HCT116 (cell line): ENCODE data around the gene CSNK1G2. TPM values are rescaled to one million over a fixed set of nuclear protein-coding genes. Genes with fewer than 3 reads are reported as not detected.

Source experiments
- ATAC-seq: fragments of 200-7000 bp; cut with Tn5 transposase; 2 replicates; pipeline ENCODE4 v1.9.1; 2020; ENCODE audit warnings: mild to moderate bottlenecking, moderate library complexity
- BruUV-seq: library from RNA; stranded (reverse); fragments of 400-500 nt; replicated peaks from 2 replicates; lab custom pipeline; 2021; lab: Mats Ljungman, UMichigan
- CTCF ChIA-PET: fragments of 300-600 bp; sonication (Branson Sonifier 250); formaldehyde crosslinking; loops from one replicate; lab custom pipeline; 2021; ENCODE audit warnings: antibody characterized with exemption; lab: Charles Lee
- POLR2A ChIA-PET: fragments of 300-600, 350-600 bp; sonication (Branson Sonifier 250); formaldehyde crosslinking; loops from one replicate; lab custom pipeline; 2021; ENCODE audit warnings: antibody characterized with exemption; lab: Charles Lee
- RAD21 ChIA-PET, 2 experiments: fragments of 300-600 bp; sonication (Branson Sonifier 250); formaldehyde crosslinking; loops; one replicate each; lab custom pipeline; 2023; ENCODE audit warnings: low total read pairs in 2 of 2; ENCODE audit not compliant: uncharacterized antibody in 2 of 2, unreplicated experiment in 2 of 2, low non-redundant PET in 1 of 2; lab: Charles Lee
- DNase-seq: peaks from one replicate; pipeline ENCODE4 v3.0.0-alpha.2; 2010; ENCODE audit warnings: low read depth, low spot score
- H2AFZ ChIP-seq: fragments of 200-600 bp; shearing (Covaris generic), sonication (generic); 2 replicates; pipeline ENCODE4 v1.6.1; 2017; ENCODE audit warnings: low read depth, mixed run types, mixed read lengths, antibody characterized with exemption, low read length; ENCODE audit not compliant: poor library complexity, severe bottlenecking
- H3K27ac ChIP-seq: 2 replicates; pipeline ENCODE4 v1.5.1; 2012; ENCODE audit warnings: low read depth, low read length
- H3K27me3 ChIP-seq: fragments of 200-600 bp; sonication (generic); 2 replicates; pipeline ENCODE4 v1.6.1; 2016; ENCODE audit warnings: mixed run types, low read length, mixed read lengths; ENCODE audit not compliant: insufficient read depth
- H3K36me3 ChIP-seq, 2 experiments: fragments of 200-500 bp in 1 of 2; fragments of 200-600 bp in 1 of 2; sonication (Bioruptor generic) in 1 of 2; sonication (generic) in 1 of 2; 2 replicates each; pipeline versions ENCODE4 v1.5.1 to v1.6.1; 2014 to 2016; ENCODE audit warnings: low read length in 2 of 2, inconsistent platforms in 1 of 2, mixed read lengths in 1 of 2, mixed run types in 1 of 2; ENCODE audit not compliant: insufficient read depth in 2 of 2, control insufficient read depth in 1 of 2
- H3K4me1 ChIP-seq, 2 experiments: fragments of 200-600 bp in 1 of 2; sonication (generic) in 1 of 2; 2 replicates each; pipeline versions ENCODE4 v1.5.1 to v1.6.1; 2012 to 2017; ENCODE audit warnings: low read length in 2 of 2, inconsistent platforms in 1 of 2, mild to moderate bottlenecking in 1 of 2, mixed read lengths in 1 of 2, mixed run types in 1 of 2, moderate library complexity in 1 of 2; ENCODE audit not compliant: insufficient read depth in 2 of 2, control insufficient read depth in 1 of 2
- H3K4me2 ChIP-seq: fragments of 200-600 bp; sonication (generic); 2 replicates; pipeline ENCODE4 v1.6.1; 2017; ENCODE audit warnings: mixed run types, low read length, mixed read lengths
- H3K4me3 ChIP-seq, 2 experiments: fragments of 200-600 bp in 1 of 2; sonication (generic) in 1 of 2; replicated peaks in 1 of 2; 2 replicates each; pipeline ENCODE4 v1.5.1; 2011 to 2016; ENCODE audit warnings: low read length in 2 of 2, control low read depth in 1 of 2, low read depth in 1 of 2, mild to moderate bottlenecking in 1 of 2, mixed read lengths in 1 of 2, mixed run types in 1 of 2
- H3K79me2 ChIP-seq: fragments of 200-600 bp; sonication (generic); 2 replicates; pipeline ENCODE4 v1.6.1; 2017; ENCODE audit warnings: mild to moderate bottlenecking, mixed run types, low read length, moderate library complexity, mixed read lengths; ENCODE audit not compliant: insufficient read depth
- H3K9ac ChIP-seq: fragments of 200-600 bp; sonication (generic); 2 replicates; pipeline ENCODE4 v1.6.1; 2016; ENCODE audit warnings: low read length, mixed read lengths
- H3K9me2 ChIP-seq: fragments of 200-600 bp; sonication (generic), shearing (Covaris generic); 2 replicates; pipeline ENCODE4 v1.6.1; 2017; ENCODE audit warnings: mixed run types, mild to moderate bottlenecking, moderate library complexity; ENCODE audit not compliant: insufficient read depth
- H3K9me3 ChIP-seq, 2 experiments: fragments of 200-500 bp in 1 of 2; fragments of 200-600 bp in 1 of 2; sonication (Bioruptor generic) in 1 of 2; sonication (generic) in 1 of 2; 2 replicates each; pipeline ENCODE4 v1.6.1; 2014 to 2017; ENCODE audit warnings: low read length in 2 of 2, mixed read lengths in 2 of 2, inconsistent platforms in 1 of 2, low read depth in 1 of 2, mild to moderate bottlenecking in 1 of 2, mixed run types in 1 of 2, moderate library complexity in 1 of 2; ENCODE audit not compliant: control insufficient read depth in 1 of 2, insufficient read depth in 1 of 2
- H4K20me1 ChIP-seq: fragments of 200-600 bp; sonication (generic), shearing (Covaris generic); 2 replicates; pipeline ENCODE4 v1.6.1; 2017; ENCODE audit warnings: mixed run types, mild to moderate bottlenecking, moderate library complexity; ENCODE audit not compliant: insufficient read depth
- CEBPB ChIP-seq: IDR thresholded peaks from 2 replicates; pipeline ENCODE4 v1.6.1; 2012; ENCODE audit warnings: low read depth
- ELF1 ChIP-seq: IDR thresholded peaks from 2 replicates; pipeline ENCODE4 v1.6.1; 2012; ENCODE audit warnings: low read depth, borderline replicate concordance
- EZH2 ChIP-seq: fragments of 200-600 bp; sonication (generic); IDR thresholded peaks from 2 replicates; pipeline ENCODE4 v1.6.1; 2017; ENCODE audit warnings: antibody characterized with exemption, mixed run types
- EZH2phosphoT487 ChIP-seq: fragments of 200-600 bp; IDR thresholded peaks from 2 replicates; pipeline ENCODE4 v1.6.1; 2018; ENCODE audit warnings: antibody characterized with exemption, borderline replicate concordance
- FOSL1 ChIP-seq: IDR thresholded peaks from 2 replicates; pipeline ENCODE4 v1.6.1; 2012; ENCODE audit warnings: low read depth
- JUND ChIP-seq: IDR thresholded peaks from 2 replicates; pipeline ENCODE4 v1.6.1; 2012
- POLR2A ChIP-seq: IDR thresholded peaks from 2 replicates; pipeline ENCODE4 v1.7.0; 2011; ENCODE audit warnings: borderline replicate concordance; ENCODE audit not compliant: insufficient read depth, insufficient read length; ENCODE audit errors: extremely low read depth
- POLR2AphosphoS5 ChIP-seq: IDR thresholded peaks from 2 replicates; pipeline ENCODE4 v1.6.1; 2011; ENCODE audit warnings: mild to moderate bottlenecking, low read depth, low read length, moderate library complexity
- RAD21 ChIP-seq: IDR thresholded peaks from 2 replicates; pipeline ENCODE4 v1.6.1; 2012; ENCODE audit warnings: low read depth, mild to moderate bottlenecking
- SIN3A ChIP-seq: IDR thresholded peaks from 2 replicates; pipeline ENCODE4 v1.6.1; 2012; ENCODE audit warnings: low read depth
- SP1 ChIP-seq: IDR thresholded peaks from 2 replicates; pipeline ENCODE4 v1.6.1; 2012; ENCODE audit warnings: low read depth
- SRF ChIP-seq: IDR thresholded peaks from 2 replicates; pipeline ENCODE4 v1.6.1; 2012; ENCODE audit warnings: low read depth
- TCF7L2 ChIP-seq: IDR thresholded peaks from 2 replicates; pipeline ENCODE4 v1.7.0; 2011; ENCODE audit warnings: borderline replicate concordance, inconsistent platforms; ENCODE audit not compliant: insufficient read depth, insufficient read length; ENCODE audit errors: extremely low read depth
- YY1 ChIP-seq: IDR thresholded peaks from 2 replicates; pipeline ENCODE4 v1.6.1; 2011; ENCODE audit warnings: low read length, low read depth, moderate library complexity, mild to moderate bottlenecking; ENCODE audit not compliant: insufficient replicate concordance; ENCODE audit errors: extremely low read depth
- ZNF274 ChIP-seq: fragments of 200-500 bp; sonication (Bioruptor generic); IDR thresholded peaks from 2 replicates; pipeline ENCODE4 v1.6.1; 2014; ENCODE audit warnings: mild to moderate bottlenecking, low read depth, low read length, inconsistent platforms
- intact Hi-C: fragments of 100-400 bp; cut with micrococcal nuclease; formaldehyde crosslinking; loops from 2 replicates; pipeline ENCODE4 v1.10.0; 2022
- total RNA-seq: library from RNA; stranded (reverse); gene quantifications from one replicate; pipeline ENCODE4 v1.2.1, GENCODE V29; 2021; ENCODE audit not compliant: unreplicated experiment
- TF ChIP-seq, protein P1 (sequence below), 3 experiments: fragments of 200-600 bp in 1 of 3; sonication (generic) in 1 of 3; IDR thresholded peaks in 2 of 3; conservative IDR thresholded peaks in 1 of 3; 2 replicates each; pipeline ENCODE4 v1.5.1; 2012 to 2017; ENCODE audit warnings: low read depth in 2 of 3, low read length in 2 of 3, antibody characterized with exemption in 1 of 3, borderline replicate concordance in 1 of 3, control low read depth in 1 of 3, mild to moderate bottlenecking in 1 of 3, mixed read lengths in 1 of 3, mixed run types in 1 of 3, moderate library complexity in 1 of 3; ENCODE audit not compliant: insufficient read depth in 1 of 3
- TF ChIP-seq, protein P2 (sequence below): IDR thresholded peaks from 2 replicates; pipeline ENCODE4 v1.6.1; 2012; ENCODE audit warnings: low read depth
- TF ChIP-seq, protein P3 (sequence below): IDR thresholded peaks from 2 replicates; pipeline ENCODE4 v1.6.1; 2012

Gene CSNK1G2
- total RNA-seq, 1 experiment from 2014 or later = 97.9 TPM

DNA sequence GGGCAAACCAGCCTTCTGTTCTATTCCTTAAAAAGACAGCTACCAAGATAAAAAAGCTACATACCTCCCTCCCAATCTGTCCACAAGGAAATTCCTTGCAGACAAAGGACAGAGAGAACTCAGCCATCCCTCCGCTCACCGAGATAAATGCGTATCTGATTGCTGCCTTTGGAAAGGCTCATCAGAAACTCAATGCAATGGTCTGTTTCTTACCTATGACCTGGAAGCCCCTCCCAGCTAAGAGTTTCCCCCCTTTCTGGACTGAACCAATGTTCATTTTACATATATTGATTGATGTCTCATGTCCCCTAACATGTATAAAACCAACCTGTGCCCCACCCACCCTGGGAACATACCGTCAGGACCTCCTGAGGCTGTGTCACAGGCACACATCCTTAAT is 62.9 kb downstream of the CSNK1G2 start:
- no peak for TF ChIP-seq FOSL1
- TF ChIP-seq SIN3A = no peak
- TF ChIP-seq RAD21 = no peak
- TF ChIP-seq, protein P1, sequence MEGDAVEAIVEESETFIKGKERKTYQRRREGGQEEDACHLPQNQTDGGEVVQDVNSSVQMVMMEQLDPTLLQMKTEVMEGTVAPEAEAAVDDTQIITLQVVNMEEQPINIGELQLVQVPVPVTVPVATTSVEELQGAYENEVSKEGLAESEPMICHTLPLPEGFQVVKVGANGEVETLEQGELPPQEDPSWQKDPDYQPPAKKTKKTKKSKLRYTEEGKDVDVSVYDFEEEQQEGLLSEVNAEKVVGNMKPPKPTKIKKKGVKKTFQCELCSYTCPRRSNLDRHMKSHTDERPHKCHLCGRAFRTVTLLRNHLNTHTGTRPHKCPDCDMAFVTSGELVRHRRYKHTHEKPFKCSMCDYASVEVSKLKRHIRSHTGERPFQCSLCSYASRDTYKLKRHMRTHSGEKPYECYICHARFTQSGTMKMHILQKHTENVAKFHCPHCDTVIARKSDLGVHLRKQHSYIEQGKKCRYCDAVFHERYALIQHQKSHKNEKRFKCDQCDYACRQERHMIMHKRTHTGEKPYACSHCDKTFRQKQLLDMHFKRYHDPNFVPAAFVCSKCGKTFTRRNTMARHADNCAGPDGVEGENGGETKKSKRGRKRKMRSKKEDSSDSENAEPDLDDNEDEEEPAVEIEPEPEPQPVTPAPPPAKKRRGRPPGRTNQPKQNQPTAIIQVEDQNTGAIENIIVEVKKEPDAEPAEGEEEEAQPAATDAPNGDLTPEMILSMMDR (IDR thresholded peaks at IDR 0.05 in 2 of 3, conservative IDR thresholded peaks at IDR 0.05 in 1 of 3; ENCODE audit: borderline replicate concordance in 1 of 3, insufficient read depth in 1 of 3, low read depth in 2 of 3, low read length in 2 of 3) = no peak
- TF ChIP-seq EZH2phosphoT487 = no peak
- TF ChIP-seq ELF1 = no peak
- no peak for TF ChIP-seq CEBPB
- TF ChIP-seq POLR2AphosphoS5 = no peak
- no peak for TF ChIP-seq YY1
- TF ChIP-seq SP1 = no peak
- TF ChIP-seq, protein P2, sequence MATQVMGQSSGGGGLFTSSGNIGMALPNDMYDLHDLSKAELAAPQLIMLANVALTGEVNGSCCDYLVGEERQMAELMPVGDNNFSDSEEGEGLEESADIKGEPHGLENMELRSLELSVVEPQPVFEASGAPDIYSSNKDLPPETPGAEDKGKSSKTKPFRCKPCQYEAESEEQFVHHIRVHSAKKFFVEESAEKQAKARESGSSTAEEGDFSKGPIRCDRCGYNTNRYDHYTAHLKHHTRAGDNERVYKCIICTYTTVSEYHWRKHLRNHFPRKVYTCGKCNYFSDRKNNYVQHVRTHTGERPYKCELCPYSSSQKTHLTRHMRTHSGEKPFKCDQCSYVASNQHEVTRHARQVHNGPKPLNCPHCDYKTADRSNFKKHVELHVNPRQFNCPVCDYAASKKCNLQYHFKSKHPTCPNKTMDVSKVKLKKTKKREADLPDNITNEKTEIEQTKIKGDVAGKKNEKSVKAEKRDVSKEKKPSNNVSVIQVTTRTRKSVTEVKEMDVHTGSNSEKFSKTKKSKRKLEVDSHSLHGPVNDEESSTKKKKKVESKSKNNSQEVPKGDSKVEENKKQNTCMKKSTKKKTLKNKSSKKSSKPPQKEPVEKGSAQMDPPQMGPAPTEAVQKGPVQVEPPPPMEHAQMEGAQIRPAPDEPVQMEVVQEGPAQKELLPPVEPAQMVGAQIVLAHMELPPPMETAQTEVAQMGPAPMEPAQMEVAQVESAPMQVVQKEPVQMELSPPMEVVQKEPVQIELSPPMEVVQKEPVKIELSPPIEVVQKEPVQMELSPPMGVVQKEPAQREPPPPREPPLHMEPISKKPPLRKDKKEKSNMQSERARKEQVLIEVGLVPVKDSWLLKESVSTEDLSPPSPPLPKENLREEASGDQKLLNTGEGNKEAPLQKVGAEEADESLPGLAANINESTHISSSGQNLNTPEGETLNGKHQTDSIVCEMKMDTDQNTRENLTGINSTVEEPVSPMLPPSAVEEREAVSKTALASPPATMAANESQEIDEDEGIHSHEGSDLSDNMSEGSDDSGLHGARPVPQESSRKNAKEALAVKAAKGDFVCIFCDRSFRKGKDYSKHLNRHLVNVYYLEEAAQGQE = no peak
- TF ChIP-seq SRF = no peak
- no peak for TF ChIP-seq EZH2
- TF ChIP-seq, protein P3, sequence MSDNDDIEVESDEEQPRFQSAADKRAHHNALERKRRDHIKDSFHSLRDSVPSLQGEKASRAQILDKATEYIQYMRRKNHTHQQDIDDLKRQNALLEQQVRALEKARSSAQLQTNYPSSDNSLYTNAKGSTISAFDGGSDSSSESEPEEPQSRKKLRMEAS = no peak
- no peak for TF ChIP-seq JUND
- no peak for TF ChIP-seq POLR2A
- no peak for TF ChIP-seq ZNF274
- no peak for TF ChIP-seq TCF7L2
- 0 out of 2 replicates have a peak, but pooled peaks cover 4% of the 10 kb centered on the region for H3K79me2 ChIP-seq
- H3K4me1 ChIP-seq = no peaks in the 10 kb centered on the region
- no peak for ATAC-seq
- 0 out of 4 replicates have a peak, but pooled peaks cover 3 to 5% of the 10 kb centered on the region in 2 experiments for H3K36me3 ChIP-seq
- no peaks in the 10 kb centered on the region for H3K9me3 ChIP-seq
- RAD21 ChIA-PET = no interaction called here
- no peak overlapping the region for H3K4me3 ChIP-seq
- no peak overlapping the region for H3K4me2 ChIP-seq
- CTCF ChIA-PET = no interaction called here
- POLR2A ChIA-PET = no interaction called here
- no peaks in the 10 kb centered on the region for H4K20me1 ChIP-seq
- H3K9ac ChIP-seq = no peak overlapping the region
- no peak overlapping the region for H2AFZ ChIP-seq
- no peaks in the 10 kb centered on the region for H3K27me3 ChIP-seq
- no peak for DNase-seq
- intact Hi-C loops = no loop called here
- no peak overlapping the region for H3K27ac ChIP-seq
- H3K9me2 ChIP-seq = no peaks in the 10 kb centered on the region
- no TSS peak for BruUV-seq
